Liver (tissue), 9 donors: Measurements from ENCODE around the gene CSMD2. TPM values are rescaled to one million over a fixed set of nuclear protein-coding genes. Genes with fewer than 3 reads are reported as not detected.

ENCODE experiments used
- DNase-seq: peaks from one replicate; pipeline ENCODE4 v3.0.0-alpha.2; 2017; ENCODE audit warnings: low spot score
- H3K27ac ChIP-seq, 2 donors: one replicate each; pipeline ENCODE4 v1.7.0; 2013; ENCODE audit warnings: inconsistent platforms in 2 of 2, low read length in 2 of 2, control low read depth in 1 of 2, low read depth in 1 of 2, mild to moderate bottlenecking in 1 of 2
- H3K27me3 ChIP-seq, 4 donors: one replicate each; pipeline versions ENCODE4 v1.6.1 to v1.7.0; 2013; ENCODE audit warnings: low read length in 3 of 4, inconsistent platforms in 1 of 4, mild to moderate bottlenecking in 1 of 4, moderate library complexity in 1 of 4; ENCODE audit not compliant: control insufficient read depth in 4 of 4, insufficient read depth in 4 of 4
- H3K36me3 ChIP-seq, 4 donors: one replicate each; pipeline versions ENCODE4 v1.6.1 to v1.7.0; 2013; ENCODE audit warnings: low read length in 3 of 4, mild to moderate bottlenecking in 3 of 4, low read depth in 1 of 4, moderate library complexity in 1 of 4; ENCODE audit not compliant: control insufficient read depth in 4 of 4, insufficient read depth in 3 of 4
- H3K4me1 ChIP-seq, 4 donors: one replicate each; pipeline versions ENCODE4 v1.6.1 to v1.7.0; 2013; ENCODE audit warnings: low read length in 3 of 4, mild to moderate bottlenecking in 3 of 4, moderate library complexity in 1 of 4; ENCODE audit not compliant: control insufficient read depth in 4 of 4, insufficient read depth in 4 of 4
- H3K4me3 ChIP-seq, 3 donors: one replicate each; pipeline versions ENCODE4 v1.6.1 to v1.7.0; 2013; ENCODE audit warnings: low read length in 3 of 3, control low read depth in 1 of 3, low read depth in 1 of 3, mild to moderate bottlenecking in 1 of 3
- H3K9ac ChIP-seq, 2 donors: one replicate each; pipeline ENCODE4 v1.7.0; 2013; ENCODE audit warnings: low read length in 2 of 2, mild to moderate bottlenecking in 2 of 2, moderate library complexity in 2 of 2, control low read depth in 1 of 2, low read depth in 1 of 2
- H3K9me3 ChIP-seq, 4 donors: one replicate each; pipeline versions ENCODE4 v1.6.1 to v1.7.0; 2013; ENCODE audit warnings: low read length in 3 of 4; ENCODE audit not compliant: control insufficient read depth in 4 of 4
- EGR1 ChIP-seq, 2 donors: IDR thresholded peaks; 2 replicates each; pipeline ENCODE4 v1.6.1; 2016 to 2018; ENCODE audit warnings: antibody characterized with exemption in 2 of 2, low read depth in 2 of 2
- FOXA1 ChIP-seq: IDR thresholded peaks from 2 replicates; pipeline ENCODE4 v1.6.1; 2016; ENCODE audit warnings: antibody characterized with exemption
- FOXA2 ChIP-seq: IDR thresholded peaks from 2 replicates; pipeline ENCODE4 v1.6.1; 2016; ENCODE audit warnings: antibody characterized with exemption
- GABPA ChIP-seq, 2 donors: IDR thresholded peaks in 1 of 2; conservative IDR thresholded peaks in 1 of 2; 2 replicates each; pipeline ENCODE4 v1.6.1; 2016; ENCODE audit warnings: antibody characterized with exemption in 2 of 2, mild to moderate bottlenecking in 1 of 2, moderate library complexity in 1 of 2
- HNF4A ChIP-seq, 2 donors: conservative IDR thresholded peaks; 2 replicates each; pipeline ENCODE4 v1.6.1; 2016; ENCODE audit warnings: antibody characterized with exemption in 2 of 2, mild to moderate bottlenecking in 2 of 2
- HNF4G ChIP-seq: IDR thresholded peaks from 2 replicates; pipeline ENCODE4 v1.6.1; 2016; ENCODE audit warnings: antibody characterized with exemption
- JUND ChIP-seq, 2 donors: IDR thresholded peaks; 2 replicates each; pipeline ENCODE4 v1.6.1; 2016; ENCODE audit warnings: antibody characterized with exemption in 2 of 2
- NR2F2 ChIP-seq: IDR thresholded peaks from 2 replicates; pipeline ENCODE4 v1.6.1; 2016; ENCODE audit warnings: antibody characterized with exemption
- RAD21 ChIP-seq, 2 donors: IDR thresholded peaks; 2 replicates each; pipeline ENCODE4 v1.6.1; 2016; ENCODE audit warnings: antibody characterized with exemption in 2 of 2, mild to moderate bottlenecking in 2 of 2
- SP1 ChIP-seq: IDR thresholded peaks from 2 replicates; pipeline ENCODE4 v1.6.1; 2018; ENCODE audit warnings: antibody characterized with exemption, mild to moderate bottlenecking
- TAF1 ChIP-seq: conservative IDR thresholded peaks from 2 replicates; pipeline ENCODE4 v1.6.1; 2016; ENCODE audit warnings: antibody characterized with exemption, mild to moderate bottlenecking
- YY1 ChIP-seq: IDR thresholded peaks from 2 replicates; pipeline ENCODE4 v1.6.1; 2016; ENCODE audit warnings: antibody characterized with exemption, mild to moderate bottlenecking
- WGBS: extraction: QIAGEN DNeasy Blood & Tissue Kit; methylation state at CpG from one replicate; pipeline ENCODE4 v1.1.7; 2013; 5-methylcytosine and 5-hydroxymethylcytosine counted together
- polyA plus RNA-seq, 2 donors: library from polyadenylated mRNA; stranded (reverse) in 1 of 2; unstranded in 1 of 2; fragments of 200-250 nt in 1 of 2; fragments of >200 nt in 1 of 2; fragmentation: Nextera tagmentation in 1 of 2; extraction: Ambion mirVana in 1 of 2; gene quantifications; one replicate each; pipeline versions ENCODE4 v1.2.1 to v1.2.3, GENCODE V29; 2013 to 2015
- total RNA-seq, 2 donors: library from RNA; depleted of rRNA; stranded (reverse); fragments of >200 nt; gene quantifications; one replicate each; pipeline ENCODE4 v1.2.3, GENCODE V29; 2014
- TF ChIP-seq, protein P1 (sequence below): IDR thresholded peaks from 2 replicates; pipeline ENCODE4 v1.6.1; 2016; ENCODE audit warnings: antibody characterized with exemption
- TF ChIP-seq, protein P2 (sequence below): IDR thresholded peaks from 2 replicates; pipeline ENCODE4 v1.6.1; 2016; ENCODE audit warnings: antibody characterized with exemption
- TF ChIP-seq, protein P3 (sequence below): IDR thresholded peaks from 2 replicates; pipeline ENCODE4 v1.6.1; 2016; ENCODE audit warnings: antibody characterized with exemption
- TF ChIP-seq, protein P4 (sequence below): IDR thresholded peaks from 2 replicates; pipeline ENCODE4 v1.6.1; 2016; ENCODE audit warnings: antibody characterized with exemption, mild to moderate bottlenecking
- TF ChIP-seq, protein P5 (sequence below): fragments of 150-350 bp; IDR thresholded peaks from 2 replicates; pipeline ENCODE4 v1.5.1; 2017; ENCODE audit warnings: improper control_type of control experiment, low read depth, low read length; ENCODE audit not compliant: missing input control
- donor health status: healthy.
- donor health status: healthy.
- donor health status: healthy.
- donor health status: healthy.
- donor health status: healthy.

The CSMD2 gene
- total and polyA plus RNA-seq, 4 donors = 0.08 to 0.09 TPM; not detected in 2

DNA sequence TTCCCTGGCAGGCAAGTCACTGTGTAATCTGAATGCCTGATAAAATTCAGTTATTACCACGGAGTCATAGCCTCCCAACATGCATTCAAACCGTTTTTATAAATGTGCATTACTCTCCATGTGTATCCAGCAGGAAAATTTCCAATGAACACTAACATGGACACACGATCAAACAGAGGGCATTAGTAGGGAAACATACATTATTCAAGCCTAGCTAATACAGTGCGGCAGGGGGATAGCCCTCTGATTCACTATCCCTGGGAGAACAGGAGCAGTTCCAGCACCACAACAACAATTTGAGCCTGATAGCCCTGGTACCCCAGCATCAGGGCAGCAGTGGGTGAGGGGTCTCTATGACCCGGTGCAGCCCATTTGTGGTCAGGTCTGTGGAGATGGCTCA, 337.0 kb downstream of the CSMD2 start:
- Histone ChIP-seq H3K27me3 (no peaks in the 10 kb centered on the region), H3K36me3 (no peaks in the 10 kb centered on the region), H3K4me1 (no peaks in the 10 kb centered on the region), H3K4me3 (no peak overlapping the region), H3K9ac (no peak overlapping the region), H3K27ac (no peak overlapping the region), H3K9me3 (no peaks in the 10 kb centered on the region)
- 54% methylated on average over 5 of the region's 5 CpGs for WGBS
- DNase-seq = no peak
- TF ChIP-seq RAD21 (IDR thresholded peaks at IDR 0.05) = no peak

DNA sequence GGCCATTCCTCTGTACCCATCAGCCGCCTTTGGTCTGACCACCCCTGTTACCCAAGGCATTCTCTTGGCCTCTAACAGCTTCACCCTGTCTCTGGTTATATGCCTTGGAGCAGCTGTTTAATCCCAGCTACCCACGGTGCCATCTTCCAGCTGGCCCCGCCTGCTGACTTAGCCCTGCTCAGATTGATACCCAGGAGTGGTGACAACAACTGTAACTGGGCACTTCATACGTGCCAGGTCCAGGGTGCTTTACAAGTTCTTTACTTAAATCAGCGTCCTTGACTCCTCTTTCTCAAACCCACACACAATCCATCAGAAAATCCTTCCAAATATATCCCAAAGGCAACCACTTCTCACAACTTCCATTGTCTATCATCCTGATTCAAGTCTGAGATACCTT, 338.3 kb downstream of the CSMD2 start:
- TF ChIP-seq FOXA2 = no peak
- TF ChIP-seq, protein P1, sequence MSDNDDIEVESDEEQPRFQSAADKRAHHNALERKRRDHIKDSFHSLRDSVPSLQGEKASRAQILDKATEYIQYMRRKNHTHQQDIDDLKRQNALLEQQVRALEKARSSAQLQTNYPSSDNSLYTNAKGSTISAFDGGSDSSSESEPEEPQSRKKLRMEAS = no peak
- no peak for TF ChIP-seq FOXA1
- no peak for TF ChIP-seq NR2F2
- no peaks in the 10 kb centered on the region for H3K27me3 ChIP-seq
- 84% methylated on average over 5 of the region's 5 CpGs for WGBS

DNA sequence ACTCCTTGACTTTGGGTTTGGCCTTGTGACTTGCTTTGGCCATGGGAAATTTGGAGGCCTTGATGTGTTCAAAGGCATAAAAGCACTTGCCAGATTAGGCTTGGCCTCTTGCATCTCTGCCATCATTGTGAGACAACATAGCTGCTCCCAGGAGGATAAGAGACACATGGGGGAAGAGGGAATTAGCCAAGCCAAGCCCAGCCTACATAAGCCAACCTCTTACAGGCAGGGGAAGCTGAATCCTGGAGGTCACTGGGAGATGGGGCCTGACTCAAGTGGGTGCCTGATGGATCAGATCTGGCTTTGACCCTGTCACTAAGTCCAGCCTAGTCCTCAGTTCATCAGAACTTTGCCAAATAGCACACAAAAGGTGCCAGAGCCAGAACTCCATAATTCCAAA, 338.7 kb downstream of the CSMD2 start:
- H3K27ac ChIP-seq = no peak overlapping the region
- TF ChIP-seq GABPA (IDR thresholded peaks at IDR 0.05 in 1 of 2, conservative IDR thresholded peaks at IDR 0.05 in 1 of 2) = no peak
- H3K4me1 ChIP-seq = no peaks in the 10 kb centered on the region
- peaks cover 0 to 2% (median 0%) of the 10 kb centered on the region in 4 donors for H3K27me3 ChIP-seq
- no peak for DNase-seq
- H3K9me3 ChIP-seq = no peaks in the 10 kb centered on the region
- H3K4me3 ChIP-seq = no peak overlapping the region
- no peak overlapping the region for H3K9ac ChIP-seq
- H3K36me3 ChIP-seq = no peaks in the 10 kb centered on the region

More for the DNA sequence above, 338.3 kb downstream of the CSMD2 start:
- Histone ChIP-seq H3K27ac (no peak overlapping the region), H3K9ac (no peak overlapping the region), H3K36me3 (no peaks in the 10 kb centered on the region), H3K4me3 (no peak overlapping the region), H3K9me3 (no peaks in the 10 kb centered on the region), H3K4me1 (no peaks in the 10 kb centered on the region)
- DNase-seq = no peak

DNA sequence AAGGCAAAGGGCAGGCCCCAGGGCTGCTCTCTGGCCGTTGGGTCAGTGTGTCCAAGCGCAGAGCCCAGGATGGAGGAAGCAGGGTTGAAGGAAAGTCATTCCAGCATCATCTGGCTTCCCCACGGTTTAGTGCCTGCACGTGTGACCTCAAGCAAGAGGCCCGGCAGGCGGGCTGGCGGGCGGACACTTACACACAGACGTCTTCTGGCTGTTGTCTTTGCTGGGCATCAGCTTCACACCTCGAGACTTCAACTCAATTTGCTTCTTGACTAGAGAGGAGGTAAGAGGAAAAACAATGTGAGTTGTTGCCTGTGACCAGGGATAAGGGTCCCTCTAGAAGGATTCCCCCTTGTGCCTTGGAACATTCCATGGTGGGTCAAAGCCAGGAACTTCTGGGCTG, 339.5 kb downstream of the CSMD2 start:
- Histone ChIP-seq H3K4me3 (no peak overlapping the region), H3K27ac (no peak overlapping the region), H3K9ac (no peak overlapping the region), H3K4me1 (no peaks in the 10 kb centered on the region), H3K36me3 (no peaks in the 10 kb centered on the region), H3K9me3 (no peaks in the 10 kb centered on the region), H3K27me3 (peaks cover 0 to 2% (median 0%) of the 10 kb centered on the region in 4 donors)
- 83% methylated on average over 10 of the region's 10 CpGs for WGBS
- TF ChIP-seq HNF4A (conservative IDR thresholded peaks at IDR 0.05) (no peak), EGR1 (IDR thresholded peaks at IDR 0.05; ENCODE audit: low read depth in 2 of 2) (no peak), GABPA (IDR thresholded peaks at IDR 0.05 in 1 of 2, conservative IDR thresholded peaks at IDR 0.05 in 1 of 2) (no peak), YY1 (no peak), FOXA2 (no peak), TAF1 (no peak), JUND (IDR thresholded peaks at IDR 0.05) (no peak), SP1 (no peak), NR2F2 (no peak), HNF4G (no peak), RAD21 (IDR thresholded peaks at IDR 0.05) (no peak), FOXA1 (no peak)
- TF ChIP-seq, protein P2, sequence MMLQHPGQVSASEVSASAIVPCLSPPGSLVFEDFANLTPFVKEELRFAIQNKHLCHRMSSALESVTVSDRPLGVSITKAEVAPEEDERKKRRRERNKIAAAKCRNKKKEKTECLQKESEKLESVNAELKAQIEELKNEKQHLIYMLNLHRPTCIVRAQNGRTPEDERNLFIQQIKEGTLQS = no peak
- TF ChIP-seq, protein P3, sequence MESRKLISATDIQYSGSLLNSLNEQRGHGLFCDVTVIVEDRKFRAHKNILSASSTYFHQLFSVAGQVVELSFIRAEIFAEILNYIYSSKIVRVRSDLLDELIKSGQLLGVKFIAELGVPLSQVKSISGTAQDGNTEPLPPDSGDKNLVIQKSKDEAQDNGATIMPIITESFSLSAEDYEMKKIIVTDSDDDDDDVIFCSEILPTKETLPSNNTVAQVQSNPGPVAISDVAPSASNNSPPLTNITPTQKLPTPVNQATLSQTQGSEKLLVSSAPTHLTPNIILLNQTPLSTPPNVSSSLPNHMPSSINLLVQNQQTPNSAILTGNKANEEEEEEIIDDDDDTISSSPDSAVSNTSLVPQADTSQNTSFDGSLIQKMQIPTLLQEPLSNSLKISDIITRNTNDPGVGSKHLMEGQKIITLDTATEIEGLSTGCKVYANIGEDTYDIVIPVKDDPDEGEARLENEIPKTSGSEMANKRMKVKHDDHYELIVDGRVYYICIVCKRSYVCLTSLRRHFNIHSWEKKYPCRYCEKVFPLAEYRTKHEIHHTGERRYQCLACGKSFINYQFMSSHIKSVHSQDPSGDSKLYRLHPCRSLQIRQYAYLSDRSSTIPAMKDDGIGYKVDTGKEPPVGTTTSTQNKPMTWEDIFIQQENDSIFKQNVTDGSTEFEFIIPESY = no peak
- TF ChIP-seq, protein P1 = no peak
- TF ChIP-seq, protein P4, sequence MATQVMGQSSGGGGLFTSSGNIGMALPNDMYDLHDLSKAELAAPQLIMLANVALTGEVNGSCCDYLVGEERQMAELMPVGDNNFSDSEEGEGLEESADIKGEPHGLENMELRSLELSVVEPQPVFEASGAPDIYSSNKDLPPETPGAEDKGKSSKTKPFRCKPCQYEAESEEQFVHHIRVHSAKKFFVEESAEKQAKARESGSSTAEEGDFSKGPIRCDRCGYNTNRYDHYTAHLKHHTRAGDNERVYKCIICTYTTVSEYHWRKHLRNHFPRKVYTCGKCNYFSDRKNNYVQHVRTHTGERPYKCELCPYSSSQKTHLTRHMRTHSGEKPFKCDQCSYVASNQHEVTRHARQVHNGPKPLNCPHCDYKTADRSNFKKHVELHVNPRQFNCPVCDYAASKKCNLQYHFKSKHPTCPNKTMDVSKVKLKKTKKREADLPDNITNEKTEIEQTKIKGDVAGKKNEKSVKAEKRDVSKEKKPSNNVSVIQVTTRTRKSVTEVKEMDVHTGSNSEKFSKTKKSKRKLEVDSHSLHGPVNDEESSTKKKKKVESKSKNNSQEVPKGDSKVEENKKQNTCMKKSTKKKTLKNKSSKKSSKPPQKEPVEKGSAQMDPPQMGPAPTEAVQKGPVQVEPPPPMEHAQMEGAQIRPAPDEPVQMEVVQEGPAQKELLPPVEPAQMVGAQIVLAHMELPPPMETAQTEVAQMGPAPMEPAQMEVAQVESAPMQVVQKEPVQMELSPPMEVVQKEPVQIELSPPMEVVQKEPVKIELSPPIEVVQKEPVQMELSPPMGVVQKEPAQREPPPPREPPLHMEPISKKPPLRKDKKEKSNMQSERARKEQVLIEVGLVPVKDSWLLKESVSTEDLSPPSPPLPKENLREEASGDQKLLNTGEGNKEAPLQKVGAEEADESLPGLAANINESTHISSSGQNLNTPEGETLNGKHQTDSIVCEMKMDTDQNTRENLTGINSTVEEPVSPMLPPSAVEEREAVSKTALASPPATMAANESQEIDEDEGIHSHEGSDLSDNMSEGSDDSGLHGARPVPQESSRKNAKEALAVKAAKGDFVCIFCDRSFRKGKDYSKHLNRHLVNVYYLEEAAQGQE = no peak
- TF ChIP-seq, protein P5, sequence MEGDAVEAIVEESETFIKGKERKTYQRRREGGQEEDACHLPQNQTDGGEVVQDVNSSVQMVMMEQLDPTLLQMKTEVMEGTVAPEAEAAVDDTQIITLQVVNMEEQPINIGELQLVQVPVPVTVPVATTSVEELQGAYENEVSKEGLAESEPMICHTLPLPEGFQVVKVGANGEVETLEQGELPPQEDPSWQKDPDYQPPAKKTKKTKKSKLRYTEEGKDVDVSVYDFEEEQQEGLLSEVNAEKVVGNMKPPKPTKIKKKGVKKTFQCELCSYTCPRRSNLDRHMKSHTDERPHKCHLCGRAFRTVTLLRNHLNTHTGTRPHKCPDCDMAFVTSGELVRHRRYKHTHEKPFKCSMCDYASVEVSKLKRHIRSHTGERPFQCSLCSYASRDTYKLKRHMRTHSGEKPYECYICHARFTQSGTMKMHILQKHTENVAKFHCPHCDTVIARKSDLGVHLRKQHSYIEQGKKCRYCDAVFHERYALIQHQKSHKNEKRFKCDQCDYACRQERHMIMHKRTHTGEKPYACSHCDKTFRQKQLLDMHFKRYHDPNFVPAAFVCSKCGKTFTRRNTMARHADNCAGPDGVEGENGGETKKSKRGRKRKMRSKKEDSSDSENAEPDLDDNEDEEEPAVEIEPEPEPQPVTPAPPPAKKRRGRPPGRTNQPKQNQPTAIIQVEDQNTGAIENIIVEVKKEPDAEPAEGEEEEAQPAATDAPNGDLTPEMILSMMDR = no peak
- DNase-seq = no peak
